Suppressor macrophage (primary cell): ENCODE measurements around the gene TBX1.
A peak's percentile ranks its signal among the peaks of the same experiment; 100 is the strongest.
"Not testable (repeated sequence)": the region's sequence is repeated elsewhere in the genome, so short reads cannot be mapped to it uniquely, and the experiment has no call there.

Experiments used
- DNase-seq, 4 experiments: peaks; one replicate each; pipeline ENCODE4 v3.0.0-alpha.2; 2020 to 2022

The TBX1 gene

DNA sequence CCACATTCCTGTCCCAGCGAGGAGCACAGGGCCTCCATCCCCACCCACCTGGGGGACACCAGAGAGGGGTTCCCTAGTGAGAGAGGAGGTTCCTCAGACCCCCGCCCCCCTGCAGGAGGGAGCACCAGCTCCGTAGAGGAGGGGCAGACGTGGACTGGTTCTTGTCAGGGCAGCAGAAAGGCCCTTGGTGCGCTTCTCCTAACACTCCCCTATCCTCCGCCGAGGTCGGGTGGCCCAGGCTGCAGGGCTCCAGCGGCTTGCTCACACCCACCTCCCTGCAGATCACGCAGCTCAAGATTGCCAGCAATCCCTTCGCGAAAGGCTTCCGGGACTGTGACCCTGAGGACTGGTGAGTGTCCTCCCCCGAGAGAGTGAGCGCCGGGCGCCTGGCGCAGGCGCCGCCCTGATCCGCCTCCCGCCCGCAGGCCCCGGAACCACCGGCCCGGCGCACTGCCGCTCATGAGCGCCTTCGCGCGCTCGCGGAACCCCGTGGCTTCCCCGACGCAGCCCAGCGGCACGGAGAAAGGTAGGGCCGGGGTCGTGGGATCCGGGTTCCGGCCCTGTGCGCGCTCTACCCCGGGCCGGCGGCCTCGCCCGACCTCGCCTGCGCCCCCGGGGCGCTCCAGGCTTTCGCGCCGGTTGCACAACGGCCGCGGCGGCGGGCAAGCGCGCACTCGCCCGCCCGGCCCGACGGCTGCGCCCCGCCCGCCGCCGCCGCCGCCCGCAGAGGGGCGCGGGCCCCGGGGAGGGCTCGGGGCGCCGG, 5.1 kb downstream of the TBX1 start:
- peak; percentile 73 to 88 (median 84) for DNase-seq

DNA sequence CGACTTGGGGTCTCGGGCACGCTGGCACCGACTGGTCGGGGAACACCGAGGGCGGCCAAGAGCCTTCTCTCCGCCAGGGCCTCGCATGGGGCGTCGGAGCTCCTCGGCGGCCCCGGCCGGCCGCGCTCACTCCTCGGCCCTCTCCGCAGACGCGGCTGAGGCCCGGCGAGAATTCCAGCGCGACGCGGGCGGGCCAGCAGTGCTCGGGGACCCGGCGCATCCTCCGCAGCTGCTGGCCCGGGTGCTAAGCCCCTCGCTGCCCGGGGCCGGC, 5.6 kb downstream of the TBX1 start:
- DNase-seq, result peak in 1 of 4 experiments; percentile 51

DNA sequence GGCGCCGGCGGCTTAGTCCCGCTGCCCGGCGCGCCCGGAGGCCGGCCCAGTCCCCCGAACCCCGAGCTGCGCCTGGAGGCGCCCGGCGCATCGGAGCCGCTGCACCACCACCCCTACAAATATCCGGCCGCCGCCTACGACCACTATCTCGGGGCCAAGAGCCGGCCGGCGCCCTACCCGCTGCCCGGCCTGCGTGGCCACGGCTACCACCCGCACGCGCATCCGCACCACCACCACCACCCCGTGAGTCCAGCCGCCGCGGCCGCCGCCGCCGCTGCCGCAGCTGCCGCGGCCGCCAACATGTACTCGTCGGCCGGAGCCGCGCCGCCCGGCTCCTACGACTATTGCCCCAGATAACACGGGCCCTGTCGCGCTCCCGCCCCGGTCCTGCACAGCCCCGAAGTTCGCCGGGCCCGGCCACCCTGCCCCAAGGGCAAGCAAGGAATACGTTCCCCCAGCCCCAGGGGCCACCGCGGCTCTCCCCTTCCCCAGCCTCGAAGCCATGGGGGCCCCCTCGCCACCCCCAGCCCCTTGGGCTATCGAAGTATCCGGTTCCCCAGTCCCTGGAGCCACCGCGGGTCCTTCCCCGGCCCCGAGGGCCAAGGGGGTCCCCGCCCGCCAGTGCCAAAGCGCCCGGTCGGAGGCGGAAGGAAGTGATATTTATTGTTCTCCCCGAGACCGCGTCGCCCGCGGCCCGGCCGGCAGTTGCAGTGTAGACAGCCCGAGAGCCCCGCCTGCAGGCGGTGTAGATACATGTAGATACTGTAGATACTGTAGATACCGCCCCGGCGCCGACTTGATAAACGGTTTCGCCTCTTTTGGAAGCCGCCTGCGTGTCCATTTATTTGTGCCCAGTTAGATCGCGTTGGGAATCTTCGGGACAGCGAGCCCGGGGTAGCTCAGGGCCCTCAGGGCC, 6.2 kb downstream of the TBX1 start:
- DNase-seq, result peak; percentile 88 to 93 (median 92)

DNA sequence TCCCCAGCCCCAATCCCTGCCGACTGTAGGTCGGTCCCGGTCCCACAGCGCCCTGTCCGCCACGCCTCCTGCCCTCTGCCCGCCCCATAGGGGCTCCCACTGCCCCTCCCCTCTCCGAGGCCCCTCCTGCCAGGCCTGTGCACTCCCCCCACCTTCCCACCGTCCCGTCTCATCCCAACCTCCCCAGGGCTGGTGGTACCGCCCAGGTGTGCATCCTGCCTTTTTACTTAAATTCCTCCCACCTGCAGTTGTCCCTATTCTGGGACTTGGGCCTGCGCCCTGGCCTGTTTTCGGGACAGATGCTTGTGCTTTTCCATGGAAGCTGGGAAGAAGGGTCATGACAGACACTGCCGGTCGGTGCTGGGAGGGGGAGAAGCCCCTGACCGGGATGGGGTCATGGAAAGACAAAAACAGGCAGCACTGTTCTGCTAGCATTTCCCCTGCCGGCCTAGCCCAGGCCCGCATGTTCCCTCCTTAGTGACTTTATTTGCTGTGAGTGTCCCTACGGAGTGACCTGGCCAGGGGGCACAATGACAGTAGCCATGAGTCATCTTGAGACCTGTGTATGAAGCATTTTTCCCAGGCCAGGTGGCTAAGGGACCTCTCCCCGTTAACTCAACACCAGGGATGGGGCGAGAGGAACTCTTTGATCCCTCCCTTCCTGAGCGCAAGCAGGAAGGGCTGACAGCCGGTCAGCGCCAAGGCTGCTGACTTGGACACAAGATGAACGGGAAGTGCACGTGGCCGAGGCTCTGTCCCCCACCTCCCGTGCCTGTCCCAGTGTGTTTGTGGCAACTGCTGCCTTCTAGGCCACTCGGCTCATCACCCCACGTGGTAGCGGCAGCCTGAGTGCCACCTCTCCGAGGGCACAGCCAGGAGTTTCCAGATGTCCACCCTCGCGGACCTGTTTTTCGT, 7.1 kb downstream of the TBX1 start:
- peak; percentile 78 to 87 (median 84) for DNase-seq

DNA sequence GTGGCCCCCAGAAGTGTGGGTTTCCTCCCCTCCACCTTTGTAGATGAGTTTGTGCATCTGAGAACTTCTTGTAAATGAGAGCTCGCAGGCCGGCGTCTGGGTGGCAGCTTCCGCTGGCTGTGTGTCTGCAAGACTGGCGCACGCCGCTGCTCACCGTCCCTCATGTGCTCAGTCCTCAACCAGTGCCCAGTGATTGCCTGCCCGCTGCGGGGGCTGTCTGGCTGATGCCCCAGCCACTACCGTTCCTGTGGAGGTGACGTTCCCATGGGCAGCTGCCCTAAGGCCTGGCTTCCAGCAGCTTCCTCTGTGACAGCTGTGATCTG, 8.8 kb downstream of the TBX1 start:
- no peak for DNase-seq

DNA sequence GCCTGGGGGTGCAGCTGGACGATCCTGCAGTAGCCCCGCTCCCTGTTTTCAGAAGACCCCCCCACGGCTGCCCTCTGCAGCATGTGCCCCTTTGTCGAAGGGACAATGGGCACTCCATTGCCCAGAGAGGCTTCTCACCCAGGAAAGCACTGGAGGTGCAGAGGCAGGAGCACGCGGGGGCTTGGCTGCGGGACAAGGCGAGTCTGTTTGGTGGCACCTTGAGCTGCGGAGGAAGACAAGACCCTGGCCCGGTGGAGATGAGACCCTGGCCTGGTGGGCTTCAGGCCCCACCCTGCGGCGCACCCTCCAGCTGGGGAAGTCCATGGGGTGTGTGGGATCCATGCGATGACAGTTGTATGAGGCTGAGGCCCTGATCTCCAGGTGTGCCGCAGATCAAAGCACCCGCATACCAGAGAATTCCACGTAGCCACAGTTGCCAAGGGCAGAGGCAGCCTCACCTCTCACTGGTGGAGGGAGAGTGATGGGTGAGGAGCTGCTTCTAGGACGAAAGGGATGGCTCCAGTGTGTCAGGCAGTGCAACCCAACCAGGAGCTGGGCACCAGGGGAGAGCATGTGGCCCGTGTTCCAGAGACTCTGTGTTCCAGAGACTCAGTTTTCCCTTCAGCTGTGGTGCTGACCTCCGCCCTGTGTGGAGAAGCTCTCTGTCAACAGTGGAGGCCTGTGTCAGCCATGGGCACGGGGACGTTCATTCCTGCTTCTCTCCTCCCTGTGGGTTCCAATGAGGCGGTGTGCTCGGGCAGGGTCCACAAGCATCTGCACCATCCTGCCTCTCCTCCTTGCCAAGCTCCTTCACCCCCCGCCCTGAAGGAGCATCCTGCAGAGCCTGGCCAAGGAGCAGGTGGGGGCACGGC, 10.0 kb downstream of the TBX1 start:
- DNase-seq, result no peak

DNA sequence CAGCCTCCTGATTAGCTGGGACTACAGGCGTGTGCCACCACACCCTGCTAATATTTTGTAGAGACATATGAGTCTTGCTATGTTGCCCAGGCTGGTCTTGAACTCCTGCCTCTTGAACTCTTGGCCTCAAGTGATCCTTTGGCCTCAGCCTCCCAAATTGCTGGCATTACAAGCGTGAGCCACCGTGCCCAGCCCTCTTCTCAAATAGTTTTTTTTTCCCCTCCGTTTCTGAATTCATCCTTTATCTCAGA, 11.8 kb downstream of the TBX1 start:
- DNase-seq, result no peak

DNA sequence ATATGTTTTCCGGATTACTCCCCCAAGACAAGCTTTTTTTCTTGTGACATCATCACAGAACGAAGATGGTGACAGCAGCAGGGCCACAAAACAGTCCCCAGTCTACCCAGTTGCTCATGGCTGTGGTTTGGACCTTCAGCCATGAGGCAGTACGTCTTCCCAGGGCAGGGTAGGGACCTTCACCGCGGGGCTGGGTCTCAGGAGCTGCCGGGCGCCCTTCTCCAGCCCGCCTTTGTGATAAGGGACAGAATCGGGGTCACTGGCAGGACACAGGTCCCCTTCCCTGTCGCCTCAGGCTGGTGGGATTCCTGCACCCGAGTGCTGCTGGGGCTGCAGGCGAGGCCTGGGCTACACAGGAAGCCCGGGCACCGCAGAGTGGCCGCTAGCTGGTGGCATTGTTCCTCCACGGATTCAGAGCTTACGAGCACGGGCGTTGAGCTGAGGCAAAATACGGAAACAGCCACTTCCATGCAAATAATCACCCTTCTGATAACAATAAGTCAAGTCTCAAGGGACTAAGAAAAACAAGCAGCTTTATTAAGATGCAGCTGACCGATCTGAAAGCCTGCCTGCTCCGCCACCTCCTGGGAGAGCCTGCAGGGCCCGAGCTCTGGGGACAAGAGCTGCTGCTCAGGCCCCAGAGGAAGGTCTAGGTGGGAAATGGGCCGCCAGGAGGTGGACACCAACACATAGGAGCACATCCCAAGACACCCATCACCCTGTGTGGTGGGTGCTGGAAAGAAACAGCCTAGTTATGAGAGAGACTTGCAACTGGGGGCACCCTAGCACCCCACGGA, 12.3 kb downstream of the TBX1 start:
- peak; percentile 64 to 81 (median 75) for DNase-seq

DNA sequence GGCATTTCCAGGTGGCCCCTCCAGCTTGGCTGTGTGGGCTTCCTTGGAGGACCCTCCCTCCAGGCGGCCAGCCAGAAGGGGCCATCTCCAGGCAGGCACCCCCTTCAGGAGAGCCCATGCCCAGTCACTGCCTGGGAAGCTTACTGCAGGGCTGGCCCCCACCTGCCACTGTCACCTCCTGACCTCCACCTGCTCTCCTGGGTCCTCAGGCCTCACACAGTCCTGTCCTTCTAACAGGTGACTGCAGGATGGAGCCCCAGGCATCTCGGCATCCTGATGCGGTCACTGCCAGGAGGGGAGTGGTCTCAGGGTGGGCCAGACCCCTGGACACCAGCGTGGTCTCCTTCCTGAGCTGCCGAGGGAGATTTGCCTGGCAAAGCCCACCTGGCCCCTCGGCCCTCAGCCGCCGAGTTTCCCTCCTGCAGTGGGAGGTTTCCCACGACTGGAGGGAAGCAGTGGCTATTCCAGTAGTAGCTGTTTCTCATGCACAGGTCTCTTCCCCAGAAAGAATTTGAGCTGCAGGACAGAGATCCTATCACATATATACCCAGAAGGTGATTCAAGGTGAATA, 13.0 kb downstream of the TBX1 start:
- no peak for DNase-seq

DNA sequence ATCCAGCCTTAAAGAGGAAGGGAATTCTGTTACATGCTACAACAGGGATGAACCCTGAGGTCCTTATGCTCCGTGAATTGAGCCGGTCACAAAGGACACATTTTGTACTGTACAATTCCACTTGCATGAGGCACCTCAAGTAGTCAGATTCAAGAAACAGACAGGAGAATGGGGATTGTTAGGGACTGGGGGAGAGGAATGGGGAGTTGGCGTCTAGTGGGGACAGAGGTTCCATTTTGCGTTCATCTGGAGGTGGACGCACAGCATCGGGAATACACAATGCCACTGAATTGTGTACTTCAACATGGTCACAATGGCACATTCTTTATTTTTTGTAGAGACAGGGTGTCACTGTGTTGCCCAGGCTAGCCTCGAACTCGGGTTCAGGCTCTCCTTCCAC, 14.1 kb downstream of the TBX1 start:
- no peak for DNase-seq

DNA sequence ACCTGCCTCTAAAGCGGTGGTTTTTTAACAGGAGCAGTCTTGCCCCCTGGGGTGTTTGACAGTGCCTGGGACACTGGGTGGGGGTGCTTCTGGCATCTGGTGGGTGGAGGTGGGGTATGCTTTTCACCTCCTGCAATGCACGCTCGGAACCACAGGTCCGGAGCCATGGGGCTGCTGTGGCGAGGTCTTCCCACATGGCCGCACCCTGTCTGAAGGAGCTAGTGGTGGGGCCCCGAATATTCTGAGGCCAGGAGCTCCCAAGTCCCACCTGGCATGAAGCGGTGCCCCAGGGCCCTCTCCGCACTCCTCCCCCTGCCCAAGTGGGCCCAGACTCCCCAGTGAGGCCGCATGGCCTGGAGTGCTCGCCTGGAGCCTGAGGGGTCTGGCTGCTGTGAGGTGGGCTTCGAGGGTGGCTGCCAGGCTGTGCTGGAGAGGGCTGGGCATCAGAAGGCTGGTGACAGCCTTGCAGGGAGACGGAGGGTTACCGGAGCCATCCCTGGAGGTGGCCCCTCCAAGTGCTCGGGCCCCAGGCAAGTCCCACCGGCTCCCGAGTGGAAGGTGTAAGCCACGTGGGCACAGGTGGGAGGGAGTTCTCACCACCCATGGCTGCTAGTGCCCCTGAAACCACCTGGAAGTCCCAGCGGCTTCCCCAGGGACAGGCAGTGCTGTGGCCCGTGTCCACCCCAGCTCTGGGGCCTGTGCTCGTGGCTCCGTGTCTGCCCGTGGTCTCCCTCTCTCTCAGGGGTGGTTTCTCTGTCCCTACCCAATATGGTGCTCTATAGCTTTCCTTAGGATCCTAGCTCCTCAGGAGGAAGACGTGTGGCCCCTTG, 15.1 kb downstream of the TBX1 start:
- no peak for DNase-seq

DNA sequence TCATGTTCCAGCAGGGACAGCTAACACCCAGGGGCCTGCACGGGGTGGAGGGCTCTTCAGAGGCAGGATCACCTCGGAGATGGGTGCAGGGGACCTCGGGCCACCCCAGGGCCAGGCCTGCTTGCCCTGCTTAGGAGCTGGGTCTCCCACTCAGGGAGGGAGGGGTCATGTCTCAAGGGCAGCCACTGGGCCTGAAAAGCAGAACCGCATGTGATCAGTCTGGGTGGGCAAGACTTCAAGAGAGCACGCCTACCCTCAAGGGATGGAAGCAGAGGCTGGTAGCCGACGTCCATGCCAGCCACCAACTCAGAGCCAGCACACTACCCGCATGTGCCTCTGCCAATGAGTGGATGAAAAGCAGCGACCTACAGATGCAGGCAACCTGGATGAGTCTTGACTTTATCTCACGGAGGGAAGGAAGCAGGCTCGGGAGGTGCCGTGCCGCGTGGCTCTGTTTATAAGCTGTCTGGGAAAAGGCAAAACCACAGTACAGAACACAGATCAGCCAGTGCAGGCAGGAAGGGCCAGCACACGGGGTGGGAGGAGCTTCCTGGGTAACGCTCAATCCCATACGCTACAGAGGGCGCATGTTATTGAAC, 16.0 kb downstream of the TBX1 start:
- DNase-seq, result peak; percentile 36 to 62 (median 58)

DNA sequence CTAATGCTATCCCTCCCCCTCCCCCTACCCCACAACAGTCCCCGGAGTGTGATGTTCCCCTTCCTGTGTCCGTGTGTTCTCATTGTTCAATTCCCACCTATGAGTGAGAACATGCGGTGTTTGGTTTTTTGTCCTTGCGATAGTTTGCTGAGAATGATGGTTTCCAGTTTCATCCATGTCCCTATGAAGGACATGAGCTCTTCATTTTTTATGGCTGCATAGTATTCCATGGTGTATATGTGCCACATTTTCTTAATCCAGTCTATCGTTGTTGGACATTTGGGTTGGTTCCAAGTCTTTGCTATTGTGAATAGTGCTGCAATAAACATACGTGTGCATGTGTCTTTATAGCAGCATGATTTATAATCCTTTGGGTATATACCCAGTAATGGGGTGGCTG, 16.6 kb downstream of the TBX1 start:
- not testable (repeated sequence) for DNase-seq

DNA sequence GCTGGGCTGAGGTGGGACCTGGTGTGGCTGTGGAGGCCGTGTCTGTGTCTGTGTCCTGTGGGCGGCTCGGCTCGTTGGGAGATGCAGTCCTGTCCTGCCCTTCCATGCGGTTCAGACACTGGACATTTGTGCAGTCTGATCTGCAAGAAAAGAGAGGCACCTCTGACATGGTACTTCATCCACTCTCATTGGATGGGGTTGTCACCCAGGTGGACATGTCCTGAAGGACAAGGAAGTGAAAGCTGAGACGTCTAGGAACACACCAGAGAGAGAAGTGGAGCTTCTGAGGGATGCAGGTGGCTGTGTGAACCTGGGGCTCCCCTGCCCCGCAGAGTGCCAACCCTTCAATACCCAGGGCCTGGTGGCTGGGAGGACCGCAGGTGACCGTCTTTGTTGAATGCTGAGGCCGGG, 18.4 kb downstream of the TBX1 start:
- DNase-seq, result no peak

DNA sequence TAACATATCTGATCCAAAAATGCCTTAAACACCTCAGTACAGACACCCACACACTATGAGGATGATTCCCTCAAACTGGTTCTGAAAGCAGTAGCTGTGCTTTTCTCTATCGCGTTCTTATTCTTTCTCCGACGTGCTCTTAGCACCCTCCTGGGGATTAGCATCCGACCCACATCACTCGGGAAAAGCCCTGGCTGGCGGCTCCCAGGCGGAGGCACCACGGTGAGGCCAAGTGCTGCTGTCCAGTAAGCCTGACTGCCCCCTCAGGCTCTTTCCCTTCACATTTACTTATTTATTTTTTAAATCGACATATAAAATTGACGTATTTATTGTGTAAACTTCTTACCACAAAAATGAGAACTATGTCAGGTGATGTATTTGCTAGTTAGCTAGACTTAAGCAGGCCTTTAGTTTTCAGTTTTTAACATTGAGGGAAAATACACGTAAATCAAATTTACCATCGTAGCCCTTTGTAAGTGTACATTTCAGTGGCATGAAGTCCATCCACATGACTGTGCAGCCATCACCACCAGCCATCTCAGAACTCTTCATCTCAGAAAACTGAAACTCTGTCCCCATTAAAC, 19.2 kb downstream of the TBX1 start:
- peak in 1 of 4 experiments; percentile 14 for DNase-seq

DNA sequence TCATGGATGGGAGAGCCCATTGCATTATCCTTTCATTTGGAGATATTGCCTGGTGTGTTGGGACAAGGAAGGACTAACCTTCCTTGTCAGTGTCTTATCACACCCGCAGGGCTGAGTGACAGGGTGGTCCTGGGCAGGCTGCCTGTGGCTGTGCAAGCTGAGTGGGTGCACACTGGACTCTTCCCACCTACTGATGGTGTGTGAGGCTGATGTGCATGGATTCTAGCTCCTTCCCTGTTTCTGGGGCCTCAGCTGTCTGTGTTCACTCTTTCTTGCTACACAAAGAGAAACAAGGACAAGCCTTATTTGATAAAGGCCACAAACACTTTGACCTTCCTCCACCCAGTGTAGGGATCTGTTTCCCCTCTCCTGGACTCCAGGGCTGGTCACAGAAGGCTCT, 22.0 kb downstream of the TBX1 start:
- no peak for DNase-seq

DNA sequence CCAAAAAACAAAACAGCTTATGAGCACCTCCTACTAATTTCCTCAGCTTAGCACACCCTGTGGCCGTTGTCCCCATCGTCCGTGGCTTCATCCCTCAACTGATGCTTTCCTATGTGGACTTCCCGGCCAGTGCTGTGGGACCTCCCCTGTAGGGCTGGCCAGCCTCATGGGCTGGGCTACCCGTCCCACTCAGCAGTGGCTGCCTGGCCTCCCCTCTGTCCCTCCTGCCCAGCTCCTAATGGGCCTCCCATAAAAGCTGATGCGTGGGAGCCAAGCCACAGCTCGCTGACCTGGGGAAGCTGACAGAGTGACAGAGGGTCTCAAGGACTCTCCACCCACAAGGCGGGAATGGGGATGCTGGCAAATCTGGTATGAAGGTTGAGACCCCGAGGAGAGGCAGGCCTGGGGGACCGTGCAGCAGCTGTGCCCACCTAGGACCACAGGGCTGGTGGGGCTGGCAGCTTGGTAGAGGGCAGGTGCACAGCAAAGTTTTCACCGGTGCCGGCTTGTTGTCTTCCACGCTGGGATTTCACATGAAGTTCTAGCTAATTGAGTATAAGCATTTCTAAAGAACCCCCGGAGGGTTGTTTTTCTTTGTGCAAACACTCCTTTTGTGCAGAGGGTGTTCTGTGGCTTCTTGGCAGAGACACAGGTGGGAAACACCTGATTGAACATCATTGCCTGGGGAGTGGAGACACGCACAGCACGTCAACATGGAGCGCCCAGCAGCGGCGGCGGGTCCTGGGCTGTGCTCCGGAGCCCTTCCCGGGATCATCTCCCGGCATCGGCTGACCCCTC, 23.2 kb downstream of the TBX1 start:
- DNase-seq, result no peak

DNA sequence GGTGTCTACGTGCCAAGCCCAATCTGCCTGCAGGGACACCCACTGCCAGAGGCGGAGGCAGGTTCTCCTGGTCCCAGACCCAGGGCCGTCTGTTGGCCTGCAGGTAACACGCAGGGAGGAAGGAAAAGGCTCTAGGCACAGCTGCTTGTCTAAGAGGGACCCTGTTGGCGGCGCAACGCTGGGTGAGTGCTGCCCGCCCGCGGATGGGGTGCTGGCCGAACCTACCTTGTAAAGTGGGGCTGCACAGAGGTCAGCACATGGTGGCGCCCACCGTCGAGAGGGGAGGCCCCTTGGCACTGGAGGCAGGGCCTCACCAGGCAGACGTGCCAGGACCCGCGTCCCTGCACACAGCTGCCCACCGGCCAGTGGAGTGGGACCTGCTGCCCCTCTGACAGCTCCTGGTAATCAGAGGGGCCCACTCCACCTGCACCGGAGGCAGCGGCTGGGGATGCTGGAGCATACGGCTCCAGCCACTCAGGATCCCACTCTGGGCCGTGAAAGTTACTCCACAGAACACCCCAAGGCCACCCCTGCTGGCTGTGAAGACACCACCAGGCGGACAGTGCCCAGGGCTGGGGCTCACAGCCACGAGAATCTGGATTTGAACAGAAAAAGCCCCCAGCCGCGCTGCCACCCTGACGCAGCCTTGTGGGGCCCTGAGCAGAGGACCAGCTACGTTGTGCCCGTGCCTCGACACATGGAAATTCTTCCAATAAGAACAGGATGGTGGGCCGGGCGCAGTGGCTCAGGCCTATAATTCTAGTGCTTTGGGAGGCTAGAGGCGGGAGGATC, 24.0 kb downstream of the TBX1 start:
- DNase-seq, result no peak
